GM18505 (cell line): Measurements from ENCODE around the gene DQX1.
"Not testable (repeated sequence)": the region's sequence is repeated elsewhere in the genome, so short reads cannot be mapped to it uniquely, and the experiment has no call there.

Experiments
- ATAC-seq: cut with Tn5 transposase; IDR thresholded peaks from one replicate; pipeline ENCODE4 v1.9.1; 2021; ENCODE audit not compliant: unreplicated experiment
- POLR2A ChIP-seq: IDR thresholded peaks from 4 replicates; pipeline ENCODE4 v1.6.1; 2011; ENCODE audit warnings: borderline replicate concordance; ENCODE audit not compliant: insufficient read depth, insufficient read length; ENCODE audit errors: extremely low read depth

Gene DQX1

GRCh38 chr2:74493546-74493945, 32.5 kb downstream of the DQX1 start:
- TF ChIP-seq POLR2A, result no peak
- ATAC-seq, result no peak

DNA sequence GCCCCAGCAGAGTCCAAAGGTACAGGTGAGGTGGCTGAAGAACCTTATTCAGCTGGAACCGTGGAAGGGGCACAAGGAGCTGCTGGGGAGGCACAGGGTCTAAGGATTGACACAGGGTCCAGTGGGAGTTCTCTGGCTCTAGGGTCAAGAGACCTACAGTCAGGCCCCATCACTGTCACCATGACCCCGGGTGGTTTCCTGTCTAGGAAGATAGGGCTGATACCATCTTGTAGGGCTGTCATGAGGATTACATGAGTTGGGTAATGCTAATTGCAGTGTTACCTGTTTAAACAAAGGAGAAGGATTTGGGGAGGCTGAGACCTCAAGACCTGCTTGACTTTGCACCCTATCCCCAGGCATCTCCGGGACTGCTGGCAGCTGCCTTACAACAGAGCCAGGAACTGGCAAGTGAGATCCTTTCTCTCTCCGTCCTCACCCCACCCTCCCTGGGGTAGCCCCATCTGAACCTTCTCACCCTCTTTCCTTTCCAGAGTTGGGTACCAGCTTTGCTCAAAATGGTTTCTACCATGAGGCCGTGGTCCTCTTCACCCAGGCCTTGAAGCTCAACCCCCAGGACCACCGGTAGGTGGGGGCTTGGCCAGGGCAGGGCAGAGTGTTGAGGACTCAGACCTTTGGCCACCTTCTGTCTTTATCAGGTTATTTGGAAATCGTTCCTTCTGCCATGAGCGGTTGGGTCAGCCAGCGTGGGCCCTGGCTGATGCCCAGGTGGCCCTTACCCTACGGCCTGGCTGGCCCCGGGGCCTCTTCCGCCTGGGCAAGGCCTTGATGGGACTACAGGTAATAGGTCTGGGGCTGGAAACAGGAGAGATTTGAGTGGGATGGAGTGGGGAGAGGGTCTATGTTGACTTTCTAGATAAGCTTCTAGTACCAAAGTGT, 34.1 kb downstream of the DQX1 start:
- TF ChIP-seq POLR2A, result no peak
- ATAC-seq, result no peak

DNA sequence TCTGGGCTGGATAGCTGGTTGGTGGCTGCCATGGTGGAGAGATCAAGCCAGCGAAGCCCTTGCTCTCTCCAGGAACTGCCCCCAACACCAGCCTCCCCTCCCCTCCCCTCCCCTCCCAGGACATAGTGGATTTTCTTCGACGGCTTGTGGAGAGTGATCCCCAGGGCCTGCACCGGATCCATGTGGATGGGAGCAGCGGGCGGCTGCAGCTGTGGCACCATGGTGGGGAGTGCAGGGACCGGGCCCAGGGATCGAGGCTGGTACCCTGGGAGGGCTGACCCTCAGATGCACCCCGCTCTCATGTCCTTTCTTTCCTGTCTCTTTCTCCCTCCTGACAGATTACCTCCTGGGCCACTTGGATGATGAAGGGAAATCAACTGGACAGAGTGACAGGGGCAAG, 36.1 kb downstream of the DQX1 start:
- TF ChIP-seq POLR2A, result no peak
- no peak for ATAC-seq

DNA sequence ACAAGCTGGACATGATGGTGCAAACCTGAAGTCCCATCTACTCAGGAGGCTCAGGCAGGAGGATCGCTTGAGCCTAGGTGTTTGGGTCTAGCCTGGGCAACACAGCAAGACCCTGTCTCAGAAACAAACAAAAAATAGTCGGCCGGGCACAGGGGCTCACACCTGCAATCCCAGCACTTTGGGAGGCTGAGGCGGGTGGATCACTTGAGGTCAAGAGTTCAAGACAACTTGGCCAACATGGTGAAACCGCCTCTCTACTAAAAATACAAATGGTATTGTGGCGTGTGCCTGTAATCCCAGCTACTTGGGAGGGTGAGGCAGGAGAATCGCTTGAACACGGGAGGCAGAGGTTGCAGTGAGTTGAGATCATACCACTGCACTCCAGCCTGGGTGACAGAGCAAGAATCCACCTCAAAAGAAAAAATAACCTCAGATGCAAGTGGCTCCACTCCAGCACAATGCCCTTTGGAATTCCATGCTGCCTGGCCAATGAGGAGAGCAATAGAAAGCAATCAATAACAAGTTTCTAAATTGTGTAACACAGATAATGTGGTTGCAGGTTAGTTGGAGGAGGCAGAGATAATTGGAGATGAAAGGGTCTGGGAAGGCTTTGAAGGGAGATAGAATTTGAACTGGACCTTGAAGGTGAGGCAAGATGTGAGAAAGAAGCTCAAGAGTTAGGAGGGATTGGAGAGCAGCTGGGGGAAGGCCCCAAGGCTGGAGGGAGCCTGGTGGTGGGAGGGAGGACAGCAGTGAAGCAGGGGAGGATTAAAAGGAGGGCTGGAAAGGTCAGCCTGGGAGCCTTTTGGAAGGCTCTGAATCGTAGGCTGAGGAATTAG, 37.2 kb downstream of the DQX1 start:
- TF ChIP-seq POLR2A, result no peak
- no peak for ATAC-seq

DNA sequence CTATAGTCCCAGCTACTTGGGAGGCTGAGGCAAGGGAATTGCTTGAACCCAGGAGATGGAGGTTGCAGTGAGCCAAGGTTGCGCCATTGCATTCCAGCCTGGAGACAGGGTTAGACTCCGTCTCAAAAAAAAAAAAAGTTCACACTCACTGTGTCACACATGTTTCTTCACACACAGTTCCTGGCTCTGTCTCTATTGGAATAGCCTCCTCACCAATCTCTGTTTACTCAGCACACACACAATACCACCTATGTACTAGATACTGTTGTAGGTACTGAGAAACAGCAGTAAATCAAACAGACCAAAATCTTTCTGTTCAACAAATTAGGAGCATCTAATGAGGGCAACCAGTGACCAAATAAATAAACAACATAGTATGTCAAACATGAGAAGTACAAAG, 39.9 kb downstream of the DQX1 start:
- no peak for TF ChIP-seq POLR2A

GRCh38 chr2:74483675-74484164, 42.3 kb downstream of the DQX1 start:
- not testable (repeated sequence) for ATAC-seq

More for the DNA sequence above, 39.9 kb downstream of the DQX1 start:
- no peak for ATAC-seq

- ATAC-seq, result peak; percentile 83
- peak; percentile 76 for TF ChIP-seq POLR2A
These were observed 43.0 kb downstream of the DQX1 start, which contains the start of the genes CCDC142 and TTC31 for GRCh38 chr2:74482801-74483674. Gene CCDC142 (minus strand): TSS chr2:74482998. CDS start chr2:74482837, 161 bp downstream. Gene TTC31 (plus strand): TSS chr2:74483081. CDS start chr2:74483096, 15 bp downstream.

DNA sequence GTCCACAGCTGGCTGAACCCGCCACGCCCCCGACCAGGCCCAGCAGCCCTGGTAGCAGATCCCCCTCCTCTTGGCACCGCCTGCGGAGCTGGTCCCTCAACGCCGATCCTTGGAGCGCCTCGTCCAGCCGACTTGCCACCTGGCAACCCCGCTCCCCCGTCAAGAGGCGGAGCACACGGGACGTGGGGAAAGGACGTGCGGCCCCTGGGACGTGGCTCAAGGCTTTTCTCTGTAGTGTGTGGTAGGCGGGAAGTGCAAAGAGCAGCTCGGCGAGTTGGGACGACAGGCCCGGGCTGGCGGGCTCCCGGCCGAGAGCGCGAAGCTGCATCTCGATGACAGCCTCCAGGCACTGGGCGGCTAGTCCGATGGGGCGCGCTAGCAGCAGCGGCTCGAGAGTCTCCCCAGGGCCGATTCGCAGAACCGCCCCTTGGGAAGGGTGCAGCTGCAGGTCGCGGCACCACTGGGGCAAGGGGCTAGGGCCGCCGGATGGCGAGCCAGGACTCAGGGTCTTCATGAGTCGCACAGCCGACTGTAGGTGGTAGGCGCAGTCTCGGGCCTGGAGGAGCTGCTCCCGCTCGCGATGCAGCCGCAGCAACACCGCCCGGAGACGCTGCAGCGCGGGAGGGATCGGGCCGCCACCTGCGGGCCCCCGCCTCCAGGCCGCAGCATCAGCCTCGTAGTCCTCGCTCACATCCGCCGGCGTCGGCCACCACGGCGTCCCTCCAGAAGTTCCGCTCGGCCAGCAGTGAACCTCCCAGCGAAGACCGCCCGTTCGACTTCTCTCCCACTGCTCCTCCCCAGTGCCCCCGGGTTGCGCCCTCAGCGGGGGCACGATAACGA, 43.9 kb downstream of the DQX1 start:
- TF ChIP-seq POLR2A, result no peak
- ATAC-seq, result peak; percentile 36

DNA sequence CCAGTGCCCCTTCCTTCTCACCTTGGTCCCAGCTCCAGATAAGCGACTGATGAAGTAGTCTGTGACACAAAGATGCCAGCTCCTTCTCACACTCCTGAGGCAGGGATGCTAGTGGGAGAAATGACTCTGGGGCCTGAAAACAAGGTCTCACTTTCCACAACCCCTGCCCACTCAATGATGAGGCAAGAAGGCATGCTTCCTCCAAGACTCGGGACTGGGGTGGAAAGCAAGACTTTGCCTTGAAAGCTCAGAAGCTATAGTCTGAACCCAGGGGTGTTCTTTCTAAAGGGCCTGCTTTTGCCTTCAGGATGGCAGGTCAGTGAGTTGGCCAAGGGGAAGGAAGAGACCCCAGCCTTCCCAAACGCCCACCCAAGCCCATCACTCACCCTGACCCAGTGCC, 44.6 kb downstream of the DQX1 start:
- ATAC-seq, result no peak
- no peak for TF ChIP-seq POLR2A

- no peak for ATAC-seq
- TF ChIP-seq POLR2A, result no peak
These were observed 51.1 kb downstream of the DQX1 start for GRCh38 chr2:74474899-74475298.

DNA sequence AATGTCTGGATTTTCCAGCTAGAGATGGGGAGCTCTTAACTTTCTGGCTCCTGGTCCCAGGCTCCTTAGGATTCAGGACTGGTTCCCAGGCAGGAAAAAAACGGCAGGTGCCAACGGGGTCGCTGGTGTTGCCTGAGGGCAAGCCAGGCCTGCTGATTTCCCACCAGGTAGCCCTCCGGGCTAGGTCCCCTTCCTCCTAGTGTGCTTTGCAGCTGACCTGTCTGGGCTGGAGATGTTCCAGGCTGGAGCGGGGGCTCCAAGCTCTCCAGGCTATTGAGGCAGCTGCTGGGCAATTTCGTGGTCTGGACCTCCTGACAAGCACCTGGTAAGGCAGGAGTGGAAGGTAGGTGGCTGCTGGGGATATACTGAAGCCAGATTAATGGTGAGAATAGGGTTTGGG, 51.5 kb downstream of the DQX1 start:
- no peak for ATAC-seq
- no peak for TF ChIP-seq POLR2A

- ATAC-seq, result no peak
- no peak for TF ChIP-seq POLR2A
These were observed 53.1 kb downstream of the DQX1 start for GRCh38 chr2:74472945-74473258.

GRCh38 chr2:74472086-74472944, 53.7 kb downstream of the DQX1 start, which contains the start of gene MRPL53:
Gene MRPL53 (minus strand): TSS chr2:74472680. CDS start chr2:74472660, 20 bp downstream.
- peak; percentile 94 for TF ChIP-seq POLR2A
- peak; percentile 84 for ATAC-seq
